NCI-H82 treated with DMSO at 0.1 percent for 48 hours (cell line): ENCODE measurements around the gene KCNT1.

Source experiments
- DNase-seq: peaks from one replicate; lab custom pipeline; 2025; ENCODE audit not compliant: unreplicated experiment; lab: John Stamatoyannopoulos, UW

Gene KCNT1

DNA sequence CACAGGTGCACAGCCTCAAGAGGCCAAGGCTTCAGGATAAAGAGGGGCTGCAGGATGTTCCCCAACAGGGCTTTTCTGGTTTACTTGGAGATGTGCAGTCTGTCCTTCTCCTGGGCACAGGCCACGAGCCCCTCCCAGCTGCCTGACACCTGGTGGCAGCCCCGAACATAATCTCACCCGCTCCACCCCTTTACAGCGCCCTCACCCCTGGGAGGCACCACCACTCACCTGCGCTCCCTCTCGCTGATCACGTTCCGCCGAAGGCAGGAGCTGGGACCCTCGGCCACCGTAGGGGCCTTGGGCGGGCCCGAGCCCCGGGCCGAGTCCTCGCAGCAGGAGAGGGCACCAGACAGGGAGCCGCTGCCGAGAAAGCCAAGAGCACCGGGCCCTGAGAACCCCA is 3.2 kb upstream of the KCNT1 start:
- no peak for DNase-seq

DNA sequence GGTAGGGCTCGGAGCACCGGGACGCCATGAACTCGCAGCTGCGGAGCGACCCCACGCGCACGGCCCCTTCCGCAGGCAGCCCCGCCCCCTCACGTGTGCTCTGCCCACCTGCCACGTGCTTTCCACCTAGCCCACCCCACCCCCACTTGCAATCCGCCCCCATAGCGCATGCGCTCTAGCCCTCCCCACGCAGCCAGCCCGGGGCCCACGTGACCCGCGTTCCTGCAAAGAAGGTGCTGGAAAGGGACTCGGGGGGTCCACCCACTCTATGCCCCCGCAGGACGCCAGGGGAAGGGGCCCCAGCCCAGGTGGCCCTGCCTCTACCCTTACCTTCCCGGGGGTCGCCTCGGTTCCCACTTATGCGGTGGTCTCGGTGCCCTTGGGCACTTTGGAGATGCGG is 2.5 kb upstream of the KCNT1 start, which contains the start of gene SOHLH1:
SOHLH1 (minus strand) TSS at position 42 of the 400 bp plus-strand sequence; CDS start at position 28, 14 bp downstream.
- no peak for DNase-seq

DNA sequence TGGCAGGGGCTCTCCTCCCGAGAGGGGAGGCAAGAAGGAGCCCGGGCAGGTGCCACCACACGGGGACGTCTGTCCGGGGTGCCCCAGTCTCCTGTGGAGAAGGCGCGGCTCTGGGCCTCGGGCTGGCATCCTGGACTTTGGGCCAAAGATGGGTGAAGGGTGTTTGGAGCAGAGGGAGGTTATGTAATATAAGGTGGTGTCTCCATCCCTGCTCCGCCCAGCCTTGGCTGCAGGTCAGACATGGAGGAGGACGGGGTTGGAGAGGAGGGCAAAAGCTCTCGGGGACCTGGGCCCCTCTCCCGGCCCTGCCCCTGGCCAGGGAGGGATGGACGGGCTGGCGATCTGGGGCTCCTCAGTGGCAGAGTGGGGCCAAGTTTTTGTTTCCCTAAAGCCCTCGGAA is 1.5 kb upstream of the KCNT1 start:
- no peak for DNase-seq

- no peak for DNase-seq
These were observed 672 bp upstream of the KCNT1 start for GRCh38 chr9:135701067-135701958.

DNA sequence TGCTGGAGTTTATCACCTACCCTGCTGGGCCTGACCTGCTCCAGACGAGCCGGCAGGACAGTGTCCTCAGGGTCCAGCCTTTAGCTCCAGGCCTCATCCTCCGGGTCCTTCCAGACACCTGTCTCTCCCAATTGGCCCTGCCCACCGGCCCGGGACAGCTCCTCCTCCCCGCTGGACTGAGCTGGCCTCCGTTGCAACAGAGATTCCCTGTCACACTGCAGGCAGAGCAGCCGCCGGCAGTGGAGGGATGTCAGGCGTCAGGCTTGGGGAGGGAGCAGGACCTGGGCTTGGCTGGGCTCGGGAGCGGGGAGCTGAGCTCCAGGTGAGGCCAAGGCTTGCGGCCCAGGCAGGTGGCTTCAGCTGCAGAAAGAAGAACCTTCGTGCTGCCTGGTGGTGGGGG is 1.7 kb downstream of the KCNT1 start:
- no peak for DNase-seq

DNA sequence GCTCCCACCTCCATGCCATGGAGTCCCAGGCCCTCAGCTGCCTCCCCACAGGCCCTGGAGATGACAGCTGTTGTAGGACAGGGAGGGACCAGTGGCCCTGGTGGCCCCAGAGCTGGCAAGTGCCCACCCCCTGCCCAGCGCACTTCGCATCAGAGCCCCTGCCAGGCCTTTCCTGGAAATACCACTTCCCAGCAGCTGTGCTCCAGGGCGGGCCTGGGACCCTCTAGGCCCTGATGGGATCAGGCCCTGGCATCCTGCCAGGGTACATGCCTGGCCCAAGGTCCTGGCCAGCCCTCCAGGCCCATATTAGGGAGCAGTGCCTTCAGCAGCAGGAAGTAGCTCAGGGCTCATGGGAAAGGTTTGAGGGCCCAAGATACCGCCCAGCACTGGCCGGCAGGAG is 2.5 kb downstream of the KCNT1 start:
- DNase-seq: no peak

GRCh38 chr9:135705376-135705775 is 3.4 kb downstream of the KCNT1 start:
- no peak for DNase-seq

GRCh38 chr9:135706288-135706687 is 4.3 kb downstream of the KCNT1 start:
- DNase-seq: no peak

DNA sequence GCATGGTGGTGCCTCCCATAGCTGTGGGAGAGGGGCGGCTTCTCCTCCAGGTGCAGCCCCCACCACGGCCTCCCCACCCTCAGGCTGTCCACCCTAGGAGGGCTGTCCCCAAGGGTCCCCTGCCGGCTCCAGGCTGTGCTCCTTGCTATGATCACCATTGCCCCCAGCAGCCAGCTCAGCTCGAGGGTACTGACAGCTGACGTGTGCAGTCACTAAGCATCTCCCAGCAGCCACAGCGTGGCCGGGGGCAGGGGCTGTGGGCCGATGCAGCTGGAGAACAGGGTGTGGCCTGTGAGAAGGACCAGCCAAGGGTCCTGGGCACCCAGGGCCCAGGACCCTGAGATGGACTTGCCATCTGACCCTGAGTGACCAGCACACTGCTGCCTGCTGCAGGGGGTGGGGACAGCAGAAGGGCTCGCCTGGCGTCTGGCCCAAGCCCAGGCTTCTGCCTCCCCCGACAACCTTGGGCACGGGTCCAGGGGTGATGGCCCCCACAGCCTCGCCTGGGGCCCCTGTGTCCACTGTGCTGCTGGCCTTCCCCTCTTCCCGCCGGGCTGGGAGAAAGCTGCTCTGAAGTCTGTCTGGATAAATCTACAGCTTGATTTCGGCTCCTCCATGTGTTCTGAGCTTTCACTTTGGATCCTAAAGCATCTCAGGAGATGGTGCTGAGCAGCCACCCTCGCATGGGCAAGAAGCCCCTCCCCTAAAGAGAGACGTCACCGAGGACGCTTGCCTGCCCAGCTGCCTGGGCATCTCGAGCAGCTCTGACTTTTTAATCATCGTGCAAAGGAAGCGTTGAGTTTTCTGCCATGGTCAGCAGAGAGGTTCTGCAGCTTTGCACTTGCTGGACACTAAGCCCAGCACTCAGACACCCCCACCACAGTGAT is 5.5 kb downstream of the KCNT1 start:
- DNase-seq: no peak

DNA sequence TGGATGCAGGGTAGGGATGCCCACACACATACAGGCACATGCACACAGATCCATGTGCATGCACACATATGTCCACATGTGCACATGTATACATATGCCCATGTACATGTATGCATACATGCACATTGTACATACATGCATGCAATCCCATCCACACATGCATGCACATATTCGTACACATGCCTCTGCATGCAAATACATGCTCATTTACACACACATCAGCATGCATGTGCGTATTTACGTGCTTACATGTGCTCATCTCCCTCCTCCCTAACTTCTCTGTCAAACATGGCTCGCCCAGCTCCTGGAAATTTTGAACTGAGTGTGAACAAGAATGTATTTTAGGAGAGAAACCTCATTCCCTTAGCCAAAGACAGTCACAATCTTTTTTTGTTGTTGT is 6.2 kb downstream of the KCNT1 start:
- no peak for DNase-seq

- no peak for DNase-seq
These were observed 9.4 kb downstream of the KCNT1 start for GRCh38 chr9:135711391-135711790.

- DNase-seq: no peak
These were observed 9.9 kb downstream of the KCNT1 start for GRCh38 chr9:135711881-135712280.

DNA sequence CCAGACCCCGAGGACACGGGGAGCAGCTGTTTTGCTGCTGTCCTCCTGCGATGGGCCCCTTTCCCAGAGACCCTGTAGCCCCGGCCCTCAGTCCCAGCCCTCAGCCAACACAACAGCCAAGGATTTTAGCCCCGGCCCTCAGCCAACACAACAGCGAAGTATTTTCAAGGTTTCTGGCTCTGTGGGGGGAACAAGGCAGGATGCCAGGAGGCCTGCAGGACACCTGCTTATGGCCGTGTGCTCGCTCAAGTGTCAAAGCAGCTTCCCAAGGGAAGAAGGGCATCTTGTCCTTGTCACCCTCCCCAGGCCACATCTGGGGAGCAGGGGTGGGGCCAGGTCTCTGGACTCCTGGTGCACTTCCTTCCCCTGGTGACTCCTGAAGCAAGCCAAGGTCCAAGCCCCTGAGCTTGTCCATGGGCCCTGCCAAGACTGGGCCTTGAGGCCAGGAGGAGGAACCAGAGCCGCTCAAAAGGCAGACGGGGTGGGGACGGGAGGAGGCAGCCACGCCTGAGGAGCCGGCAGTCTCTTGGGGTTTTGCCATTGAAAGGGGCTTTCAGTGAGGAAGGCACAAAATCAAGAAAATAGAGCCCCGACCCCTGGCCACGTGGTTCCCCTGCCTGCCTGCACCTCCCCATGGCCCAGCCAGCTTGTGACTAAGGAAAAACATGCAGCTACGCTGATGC is 10.8 kb downstream of the KCNT1 start:
- no peak for DNase-seq

- no peak for DNase-seq
These were observed 12.5 kb downstream of the KCNT1 start for GRCh38 chr9:135714242-135715055.

DNA sequence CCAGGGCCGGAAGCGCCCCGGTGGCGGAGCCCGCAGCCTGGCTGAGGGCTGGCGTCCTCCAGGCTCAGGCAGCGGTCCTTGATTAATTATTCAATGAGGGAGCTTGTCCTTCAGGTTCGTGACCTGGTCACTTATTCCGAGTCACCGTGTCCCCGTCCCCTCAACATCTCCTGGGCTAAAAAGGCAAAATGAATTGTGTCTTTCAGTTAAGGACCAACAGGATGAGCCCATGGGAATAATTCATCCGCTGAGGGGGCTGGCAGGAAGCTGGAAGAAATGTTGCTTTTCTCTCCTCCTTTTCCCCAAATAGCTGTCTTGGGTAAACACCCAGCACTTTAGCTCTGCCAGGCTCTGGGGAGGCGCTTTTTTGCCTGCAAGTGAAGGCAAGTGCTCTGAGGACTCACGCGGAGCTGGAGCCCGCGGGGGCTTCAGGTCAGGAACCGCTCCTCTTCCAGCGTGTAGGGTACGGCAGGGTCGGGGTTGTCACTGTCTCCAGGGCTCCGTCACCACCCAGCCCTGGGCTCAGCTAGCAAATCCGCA is 13.1 kb downstream of the KCNT1 start:
- no peak for DNase-seq

GRCh38 chr9:135716045-135716444 is 14.1 kb downstream of the KCNT1 start:
- no peak for DNase-seq

- no peak for DNase-seq
These were observed 15.4 kb downstream of the KCNT1 start for GRCh38 chr9:135717410-135717809.

- no peak for DNase-seq
These were observed 16.6 kb downstream of the KCNT1 start for GRCh38 chr9:135718616-135719015.

GRCh38 chr9:135719472-135719871 is 17.5 kb downstream of the KCNT1 start:
- no peak for DNase-seq

DNA sequence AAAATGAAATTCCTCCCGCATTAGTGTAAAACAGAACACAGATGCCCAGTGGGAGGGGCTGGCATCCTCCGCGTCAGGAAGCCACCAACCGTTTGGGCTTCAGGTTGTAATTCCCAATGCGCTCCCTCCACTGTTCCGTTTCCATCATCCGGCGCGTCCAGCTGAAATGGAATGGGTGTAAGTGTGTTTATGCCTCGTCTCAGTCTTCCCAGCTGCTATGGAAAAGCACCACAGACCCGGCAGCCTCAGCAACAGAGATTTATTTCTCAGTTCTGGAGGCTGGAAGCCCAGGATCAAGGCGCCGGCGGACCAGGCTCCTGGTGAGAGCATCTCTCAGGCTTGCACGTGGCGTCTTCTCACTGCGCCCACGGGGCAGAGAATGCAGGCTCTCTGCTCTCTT is 20.4 kb downstream of the KCNT1 start:
- DNase-seq: no peak
